Body of pancreas (tissue), 4 donors: Measurements from ENCODE around the gene LARP1.

Experiments used
- CTCF ChIP-seq, 7 experiments: fragments of 450-650 bp in 4 of 7; fragments of 200-600 bp in 3 of 7; sonication (generic) in 3 of 7; IDR thresholded peaks; one replicate each; pipeline ENCODE4 v1.5.1; 2016 to 2019; ENCODE audit warnings: antibody characterized with exemption in 7 of 7
- POLR2A ChIP-seq, 3 donors: fragments of 450-650 bp; IDR thresholded peaks; one replicate each; pipeline ENCODE4 v1.6.1; 2016; ENCODE audit warnings: antibody characterized with exemption in 3 of 3, mild to moderate bottlenecking in 2 of 3

DNA sequence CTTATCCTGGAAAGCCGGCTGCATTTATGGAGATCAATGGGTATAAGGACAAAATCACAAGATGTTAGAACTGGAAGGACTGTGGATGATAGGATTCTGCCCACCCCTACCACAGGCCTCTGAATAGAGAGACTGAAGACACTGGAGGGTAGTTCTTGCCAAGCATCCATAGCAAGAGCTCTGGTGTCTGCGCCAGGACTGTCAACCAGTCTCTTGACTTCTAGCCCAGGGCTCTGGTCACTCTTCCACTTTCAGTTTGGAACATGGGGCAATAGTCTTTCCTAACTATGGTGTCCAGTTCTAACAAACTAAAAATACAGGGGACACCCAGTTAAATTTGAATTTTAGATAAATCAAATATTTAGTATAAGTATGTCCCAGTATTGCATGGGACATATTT, 23.4 kb downstream of the LARP1 start:
- TF ChIP-seq CTCF (IDR thresholded peaks at IDR 0.05) (no peak), POLR2A (IDR thresholded peaks at IDR 0.05) (no peak)
